Measurements from ENCODE around the gene NRP1. TPM values are rescaled to one million over a fixed set of nuclear protein-coding genes. Genes with fewer than 3 reads are reported as not detected.

Gene NRP1
- total RNA-seq, 1 experiment from 2014 or later = 9.1 TPM

DNA sequence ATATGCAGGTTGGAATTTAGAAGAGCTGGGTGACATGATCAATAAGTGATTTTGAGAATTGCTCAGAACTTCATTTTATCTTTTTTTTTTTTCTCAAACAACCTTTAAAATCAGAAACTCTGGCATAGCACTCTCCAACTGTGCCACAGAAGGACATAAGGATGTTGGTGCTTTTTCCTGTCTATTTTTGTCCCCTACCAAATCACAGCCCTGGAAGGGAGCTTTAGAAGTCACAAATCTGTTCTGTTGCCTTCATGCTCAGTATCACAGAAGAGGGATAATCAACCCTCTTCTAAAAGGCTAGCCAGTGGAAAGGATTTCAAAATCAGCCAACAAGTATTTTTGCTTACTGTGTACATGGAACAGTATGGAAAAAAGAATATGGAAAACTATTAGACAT is 14.8 kb upstream of the NRP1 start:
- DNase-seq (ENCODE audit: low spot score) = no peak

DNA sequence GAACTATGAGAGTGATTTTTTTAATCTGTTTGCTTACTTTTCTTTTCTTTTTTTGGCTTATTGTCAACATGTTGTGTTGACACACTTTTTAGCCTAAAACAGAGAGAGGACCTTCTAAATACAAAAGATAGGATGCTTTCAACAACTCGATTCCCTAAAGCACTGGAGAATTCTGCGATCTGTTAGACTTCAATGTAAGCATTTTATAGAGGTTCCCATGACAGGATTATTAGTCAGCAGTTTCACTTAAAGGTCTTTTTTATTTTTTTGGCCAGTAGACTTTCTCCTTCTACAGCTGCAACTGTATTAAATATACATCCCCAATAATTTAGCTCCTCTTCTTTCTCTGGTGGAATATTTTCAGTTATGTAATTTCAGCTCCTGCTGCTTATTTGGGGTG is 12.7 kb upstream of the NRP1 start:
- DNase-seq (ENCODE audit: low spot score) = no peak

DNA sequence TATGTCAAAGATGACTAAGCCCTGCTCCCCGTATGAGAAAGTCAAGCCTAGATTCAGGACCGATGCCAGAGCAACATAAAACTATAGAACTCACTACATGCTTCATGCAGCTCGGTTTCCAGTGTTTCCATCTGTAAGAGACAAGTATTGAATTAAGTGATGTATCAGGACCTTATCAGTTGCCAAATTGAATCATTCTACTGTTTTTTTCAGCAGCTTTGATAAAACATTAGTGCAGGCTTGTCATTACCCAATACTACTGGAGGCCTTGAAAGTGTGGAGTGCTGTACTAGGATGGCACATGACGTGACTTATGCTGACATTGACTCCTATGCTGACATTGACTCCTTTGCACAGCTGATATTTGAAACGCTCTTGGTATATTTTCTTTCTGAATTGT is 10.8 kb upstream of the NRP1 start:
- no peak for DNase-seq (ENCODE audit: low spot score)

DNA sequence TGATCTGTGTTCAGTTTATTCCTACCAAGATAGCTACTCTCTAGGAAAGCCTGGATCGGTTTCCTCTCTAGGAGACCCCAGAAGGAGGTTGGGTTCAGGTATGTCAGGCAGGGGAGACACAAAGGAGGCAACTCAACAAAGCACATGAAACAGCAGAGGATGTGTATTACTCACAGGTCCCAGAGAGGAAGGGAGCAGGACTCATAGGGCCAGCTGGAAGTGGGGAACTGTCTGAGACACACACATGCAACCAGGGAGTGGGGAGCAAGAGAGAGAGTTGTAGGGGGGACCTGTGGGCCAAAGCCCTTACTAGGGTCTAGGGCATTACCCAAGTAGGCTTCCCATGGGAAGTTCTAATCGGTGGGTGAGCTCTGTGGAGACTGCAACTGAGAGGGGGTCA is 10.2 kb upstream of the NRP1 start:
- DNase-seq (ENCODE audit: low spot score) = no peak

DNA sequence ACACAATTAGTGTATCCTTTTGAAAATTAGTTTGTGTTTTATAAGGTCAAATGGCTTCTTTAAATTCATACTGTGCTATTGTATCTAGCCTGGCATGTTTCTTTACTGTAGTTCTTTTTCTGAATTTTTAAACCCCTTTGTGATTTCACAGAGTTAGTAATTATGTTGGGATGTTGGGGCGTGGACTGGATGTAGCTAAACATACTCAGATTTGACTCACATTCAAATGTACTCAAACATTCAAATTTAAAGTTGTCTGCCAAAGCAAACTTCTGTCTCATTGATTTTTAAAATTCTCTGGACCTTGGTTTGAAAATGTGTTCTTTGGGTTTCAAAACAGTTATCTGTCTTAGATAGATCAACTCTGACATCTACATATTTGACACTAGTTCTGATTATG is 7.2 kb upstream of the NRP1 start:
- no peak for DNase-seq (ENCODE audit: low spot score)

DNA sequence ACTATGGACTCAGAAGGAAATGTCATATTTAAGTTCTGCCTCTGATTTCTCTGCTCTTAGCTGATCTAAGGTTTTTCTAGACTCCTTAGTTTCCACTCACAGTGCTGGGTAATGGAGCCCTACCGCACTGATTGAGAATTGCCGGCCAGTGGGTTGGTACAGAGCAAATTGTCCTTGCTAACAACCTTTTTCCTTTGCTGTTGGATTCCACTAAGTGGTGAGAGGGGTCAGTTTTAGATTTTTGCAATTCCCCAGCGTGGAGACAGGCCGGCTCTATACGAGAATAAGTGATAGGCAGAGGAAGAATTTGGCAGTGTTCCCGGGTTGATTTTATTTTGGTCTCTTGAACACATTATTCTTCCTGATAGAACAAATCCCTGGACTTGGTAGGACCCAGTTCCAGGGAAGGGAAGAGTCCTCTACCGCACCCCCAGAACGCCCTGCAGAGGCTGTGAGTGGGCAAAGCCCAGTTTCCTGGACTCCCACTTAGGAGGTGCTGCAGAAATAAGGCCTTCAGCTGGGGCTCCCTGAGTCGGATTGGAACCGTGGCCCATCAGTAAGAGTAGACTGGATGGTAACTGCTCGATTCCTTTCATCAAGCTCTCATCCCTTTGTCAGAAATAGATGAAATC is 3.0 kb upstream of the NRP1 start:
- DNase-seq (ENCODE audit: low spot score) = no peak

DNA sequence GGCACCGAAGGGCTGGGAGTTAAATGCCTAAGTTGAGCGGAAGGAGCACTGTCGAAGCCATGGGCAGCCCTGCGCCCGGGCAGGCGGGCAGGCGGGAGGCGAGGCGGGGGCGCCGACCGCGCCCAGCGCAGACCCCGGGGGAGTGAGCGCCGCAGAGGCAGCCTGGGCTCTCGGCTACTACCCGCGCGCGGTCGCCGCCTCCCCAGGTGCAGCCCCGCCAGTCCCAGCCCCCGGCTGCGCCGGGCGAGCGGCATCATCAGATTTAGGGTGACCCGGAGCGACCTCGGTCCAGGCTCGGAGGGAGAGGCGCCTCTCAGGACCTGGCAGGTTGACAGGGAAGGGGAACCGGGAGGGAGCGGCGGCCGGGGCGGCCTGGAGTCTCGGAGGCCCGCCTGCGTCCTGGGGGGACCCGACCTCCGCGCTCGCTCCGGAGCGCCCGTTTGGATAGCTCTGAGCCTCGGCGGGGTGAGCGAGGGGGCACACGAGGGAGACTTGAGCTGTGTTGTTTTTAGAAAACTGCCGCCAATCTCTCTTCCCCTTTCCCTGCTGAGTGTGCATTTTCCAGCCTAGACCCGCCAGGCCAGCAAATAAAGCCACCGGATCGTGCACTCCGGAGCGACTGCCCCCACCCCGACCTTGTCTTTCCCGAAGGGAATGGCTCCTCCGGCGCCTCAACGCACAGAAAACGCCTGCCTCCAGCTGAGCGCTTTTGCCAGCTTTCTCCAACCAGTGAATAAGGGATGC is 2.3 kb upstream of the NRP1 start:
- DNase-seq (ENCODE audit: low spot score) = no peak

DNA sequence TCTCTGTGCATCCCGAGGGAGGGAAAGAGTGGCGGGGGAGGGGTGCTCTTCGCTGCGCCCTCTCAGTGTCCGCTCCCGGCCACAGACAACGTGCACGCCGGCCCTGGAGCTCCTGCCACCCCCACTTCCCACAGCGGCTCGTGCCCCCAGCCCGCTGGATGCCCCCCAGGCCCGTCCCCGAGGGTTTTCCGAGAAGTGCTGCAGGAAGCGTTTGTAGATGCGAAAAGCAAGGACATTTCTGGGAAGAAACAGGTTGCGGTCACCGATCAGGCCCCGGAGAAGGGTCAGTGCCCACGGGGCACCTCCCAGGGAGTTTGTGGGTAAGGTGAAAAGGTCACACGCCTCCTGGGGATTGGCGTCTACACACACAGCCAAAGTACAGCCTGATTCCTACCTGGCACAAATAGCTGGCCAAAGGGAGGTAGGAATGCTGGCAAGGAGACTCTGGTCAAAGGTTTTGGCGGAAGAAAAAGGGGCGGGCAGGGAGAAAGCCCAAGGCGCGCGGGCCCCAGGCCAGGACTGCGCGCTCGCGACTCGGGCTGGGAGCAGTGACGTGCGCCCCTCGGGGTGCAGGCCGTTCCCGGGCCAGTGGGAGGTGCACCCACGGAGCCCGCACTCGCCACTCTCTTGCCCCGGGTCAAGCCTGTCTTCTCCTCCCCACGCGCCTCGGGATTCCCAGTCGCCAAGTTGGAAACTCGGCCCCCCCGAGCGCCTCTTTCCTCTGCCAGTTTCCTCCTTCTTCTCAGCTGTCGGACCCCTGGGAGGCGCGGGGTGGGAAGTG is 1.5 kb upstream of the NRP1 start:
- peak; percentile 79 for DNase-seq (ENCODE audit: low spot score)

DNA sequence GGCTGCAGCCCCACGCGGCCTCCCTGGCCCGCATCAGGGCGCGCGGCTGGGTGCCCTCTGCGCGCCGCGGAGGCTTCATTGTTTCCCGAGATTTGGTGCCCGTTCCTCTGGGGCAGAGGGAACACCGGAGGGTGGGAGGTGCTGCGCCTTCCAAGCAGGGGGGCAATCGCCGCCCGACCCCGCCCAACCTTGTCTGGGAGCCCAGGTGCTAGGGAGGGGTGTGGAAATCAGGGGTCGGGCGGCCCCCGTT is 1.0 kb upstream of the NRP1 start:
- DNase-seq (ENCODE audit: low spot score) = no peak

DNA sequence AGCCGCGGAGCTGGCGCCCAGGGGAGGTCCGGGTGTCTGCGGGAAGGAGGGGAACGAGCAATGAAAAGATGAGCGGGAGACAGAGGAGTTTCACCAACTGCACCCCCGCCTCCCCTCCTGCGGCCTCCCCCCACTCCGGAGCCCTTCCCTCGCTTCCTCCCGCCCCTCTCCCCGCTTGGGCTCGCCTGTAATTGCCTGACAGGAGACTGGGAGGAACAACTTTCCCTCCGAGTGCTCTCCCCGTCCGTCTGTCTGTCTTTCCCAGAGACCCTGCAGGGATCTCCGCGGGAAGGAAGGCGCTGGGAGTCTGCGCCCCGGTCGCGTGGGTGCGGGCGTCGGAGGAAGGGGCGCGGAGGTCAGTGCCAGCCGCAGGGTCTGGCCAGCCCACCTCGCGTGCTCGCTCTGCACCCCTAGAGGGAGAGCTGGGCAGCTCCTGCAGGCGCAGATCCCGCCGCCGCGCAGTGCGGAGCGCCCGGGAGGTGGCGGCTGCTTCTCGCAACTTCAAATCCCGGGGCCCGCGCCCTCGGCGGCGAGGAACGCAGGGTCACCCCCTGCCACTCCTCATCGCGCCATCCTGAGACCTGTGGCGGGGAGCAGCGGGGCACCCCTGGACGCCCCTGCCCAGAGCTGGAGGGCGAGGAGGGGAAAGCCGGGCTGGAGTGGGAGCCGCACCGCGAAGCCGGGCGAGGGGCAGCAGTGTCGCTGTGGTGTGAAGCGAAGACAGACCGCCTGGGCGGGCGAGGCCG is 511 bp upstream of the NRP1 start:
- DNase-seq (ENCODE audit: low spot score) = peak; percentile 79

DNA sequence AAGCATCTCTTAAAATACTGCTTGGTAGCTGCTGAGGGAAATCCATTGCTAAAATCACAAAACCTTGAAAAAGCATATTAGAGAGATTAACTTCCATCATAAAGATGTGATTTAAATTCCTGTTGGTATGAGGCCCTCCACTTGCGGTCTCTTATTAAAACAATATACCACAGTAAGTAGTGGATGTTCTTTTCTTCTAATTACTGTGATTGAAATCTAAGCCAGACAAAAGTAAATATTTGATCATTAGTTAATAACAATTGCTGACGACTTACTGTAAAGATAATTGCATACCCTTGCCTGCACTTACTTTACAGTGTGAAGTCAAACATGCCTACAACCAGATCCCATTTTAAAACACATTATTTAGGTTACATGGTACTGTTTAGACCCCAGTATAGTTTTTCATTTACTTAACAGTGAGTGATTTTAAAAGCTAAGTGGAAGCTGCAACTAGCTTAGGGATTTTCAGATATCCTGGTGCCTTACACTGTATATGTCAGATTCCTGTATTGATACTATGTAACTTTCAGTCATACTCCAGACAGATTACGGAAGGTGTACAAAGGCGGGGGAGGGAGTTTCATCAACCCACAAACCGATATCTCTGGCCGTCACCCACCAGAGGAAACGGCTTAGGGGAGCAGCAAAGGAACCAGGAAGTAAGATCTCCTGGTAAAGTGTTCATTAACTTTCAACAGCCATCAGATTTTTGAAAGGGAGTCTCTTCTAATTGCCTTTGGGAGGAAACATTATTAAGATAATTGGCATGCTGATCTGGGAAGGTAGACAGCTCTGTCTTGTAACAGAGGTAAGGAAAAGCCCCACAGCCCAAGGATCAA is 986 bp downstream of the NRP1 start:
- peak; percentile 57 for DNase-seq (ENCODE audit: low spot score)

DNA sequence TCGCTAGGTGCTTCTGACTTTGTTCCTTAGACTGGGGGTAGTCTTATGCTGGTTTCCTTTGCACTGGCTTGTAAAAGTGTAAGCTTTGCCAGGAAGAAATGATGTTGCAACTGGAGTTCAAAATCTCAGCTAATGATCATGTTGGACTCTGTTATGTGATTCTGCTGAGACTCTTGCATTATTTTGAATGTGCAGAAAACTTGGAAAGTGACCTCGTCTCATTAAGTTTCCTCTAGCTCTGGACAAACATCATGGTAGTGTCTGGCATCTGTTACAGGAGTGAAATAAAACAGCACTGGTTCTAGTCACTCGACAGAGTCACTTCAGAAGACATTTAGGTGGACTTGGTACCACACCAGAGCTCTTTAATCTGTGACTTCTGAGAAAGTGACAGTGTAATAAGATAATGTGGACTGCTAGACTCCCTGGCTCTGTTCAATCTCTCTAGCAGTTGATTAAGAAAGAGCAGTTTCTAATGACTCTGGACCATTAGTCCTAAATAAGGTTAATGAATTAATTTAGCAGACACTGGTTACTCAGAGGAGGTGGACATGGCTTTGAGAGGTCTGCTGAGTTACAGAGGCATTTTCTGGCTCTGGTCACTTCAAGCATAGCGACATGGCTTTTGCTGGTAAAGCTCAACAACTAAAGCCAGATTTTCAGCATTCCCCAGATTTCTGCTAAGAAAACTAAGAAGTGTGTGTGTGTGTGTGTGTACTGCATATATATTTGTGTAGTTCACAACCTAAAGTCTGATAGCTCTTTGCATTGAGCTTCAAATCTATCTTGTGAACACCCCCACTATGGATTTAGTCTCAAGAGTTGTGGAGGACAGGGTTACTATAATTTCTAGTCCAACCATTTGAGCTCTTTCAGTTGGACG is 2.0 kb downstream of the NRP1 start:
- DNase-seq (ENCODE audit: low spot score) = peak; percentile 32

DNA sequence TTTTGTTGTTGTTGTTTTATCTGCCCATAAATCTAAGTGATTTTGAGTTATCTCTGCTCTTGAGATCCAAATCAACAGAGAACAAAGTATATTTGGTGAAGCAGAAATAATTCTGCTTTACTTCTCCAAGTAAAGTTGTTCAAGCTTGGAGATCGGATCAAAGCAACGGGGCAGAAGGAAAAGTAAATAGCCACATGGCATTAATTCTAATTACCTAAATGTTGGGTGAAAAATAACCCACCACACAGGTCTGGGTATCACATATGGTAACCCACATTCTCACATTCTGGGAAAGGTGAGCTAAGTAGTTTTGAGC is 3.1 kb downstream of the NRP1 start:
- DNase-seq (ENCODE audit: low spot score) = no peak

DNA sequence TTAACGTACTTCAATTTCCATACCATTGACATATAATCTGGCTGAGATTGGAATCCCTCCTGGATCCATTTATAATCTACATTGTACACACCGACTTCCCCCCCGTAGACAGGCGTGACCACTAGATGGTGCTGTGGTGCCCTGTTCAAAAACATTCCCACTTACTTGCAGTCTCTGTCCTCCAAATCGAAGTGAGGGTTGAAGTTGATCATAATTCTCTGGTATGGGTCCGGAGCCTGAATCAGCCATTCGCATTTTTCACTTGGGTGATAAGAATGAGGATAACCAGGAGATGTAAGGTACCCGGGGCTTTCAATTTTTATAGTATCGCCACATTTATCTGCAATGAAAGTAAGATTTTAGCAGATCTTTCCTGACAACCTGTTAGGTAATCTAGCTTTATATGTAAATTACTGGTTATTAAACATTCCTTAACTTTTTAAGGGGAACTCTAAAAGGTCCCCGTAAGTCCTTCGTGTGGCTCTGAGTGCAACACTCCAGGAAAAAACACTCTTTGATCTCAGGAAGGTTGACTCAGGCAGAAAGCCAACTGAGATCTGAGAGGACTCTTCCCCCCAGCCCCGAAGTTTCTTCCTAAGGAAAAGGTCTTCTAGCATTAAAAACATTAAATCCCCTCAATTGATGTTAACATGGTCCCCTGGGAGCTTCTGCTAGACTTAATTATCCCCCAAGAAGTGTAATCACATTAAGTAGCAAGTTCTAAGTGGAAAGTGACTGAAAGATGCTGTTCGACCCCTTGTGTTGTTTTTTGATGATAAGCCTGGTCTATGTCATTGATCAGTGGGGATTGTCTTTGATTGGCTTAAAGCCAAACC is 3.7 kb downstream of the NRP1 start:
- peak; percentile 89 for DNase-seq (ENCODE audit: low spot score)

DNA sequence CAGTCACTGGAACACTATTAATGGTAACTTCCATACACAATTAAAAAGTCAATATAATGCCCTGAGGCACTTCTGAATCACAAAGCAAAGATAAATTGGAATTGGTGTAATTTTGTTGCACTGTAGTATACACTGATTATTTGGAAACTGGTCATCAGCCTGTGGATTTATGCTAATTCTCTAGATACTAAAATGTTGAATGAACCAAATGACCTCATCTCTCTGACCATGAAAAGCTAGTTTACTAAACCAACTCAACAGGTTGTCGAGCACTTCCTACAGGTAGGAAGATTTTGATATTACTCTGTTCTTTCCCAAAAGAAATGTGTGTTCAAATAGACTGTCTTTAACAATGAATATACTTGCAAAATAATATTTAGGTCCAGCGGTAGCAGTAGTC is 5.3 kb downstream of the NRP1 start:
- no peak for DNase-seq (ENCODE audit: low spot score)

DNA sequence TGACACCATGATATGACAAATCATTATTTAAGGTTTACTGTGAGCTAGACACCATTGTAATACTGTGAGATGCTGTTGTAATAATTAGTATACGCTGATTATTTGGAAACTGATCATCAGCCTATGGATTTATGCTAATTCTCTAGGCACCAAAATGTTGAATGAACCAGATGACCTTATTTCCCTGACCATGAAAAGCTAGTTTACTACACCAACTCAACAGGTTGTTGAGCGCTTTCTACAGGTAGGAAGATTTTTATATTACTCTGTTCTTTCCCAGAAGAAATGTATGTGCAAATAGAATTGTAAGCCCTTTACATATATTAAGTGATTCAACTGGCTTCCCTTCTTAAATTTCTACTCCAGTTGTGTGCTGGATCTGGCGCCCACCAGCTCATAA is 6.2 kb downstream of the NRP1 start:
- DNase-seq (ENCODE audit: low spot score) = no peak

DNA sequence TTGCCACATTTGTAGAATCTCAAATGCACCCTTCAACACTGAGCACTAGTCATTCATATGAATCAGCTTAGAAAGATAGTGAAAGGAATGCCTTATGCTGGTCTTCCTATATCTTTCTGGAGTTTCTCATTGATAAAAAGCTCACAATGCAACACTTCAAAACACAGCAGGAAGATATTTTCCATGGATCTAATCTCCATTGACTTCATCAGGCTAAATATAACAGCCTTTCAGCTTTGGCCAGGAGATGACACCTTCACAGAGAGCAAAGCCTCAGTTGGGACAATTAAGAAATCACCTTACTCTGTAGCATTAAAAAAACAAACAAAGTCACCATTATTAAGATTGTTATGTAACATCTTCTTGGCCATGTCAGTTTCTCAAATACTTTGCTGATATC is 6.7 kb downstream of the NRP1 start:
- peak; percentile 48 for DNase-seq (ENCODE audit: low spot score)

DNA sequence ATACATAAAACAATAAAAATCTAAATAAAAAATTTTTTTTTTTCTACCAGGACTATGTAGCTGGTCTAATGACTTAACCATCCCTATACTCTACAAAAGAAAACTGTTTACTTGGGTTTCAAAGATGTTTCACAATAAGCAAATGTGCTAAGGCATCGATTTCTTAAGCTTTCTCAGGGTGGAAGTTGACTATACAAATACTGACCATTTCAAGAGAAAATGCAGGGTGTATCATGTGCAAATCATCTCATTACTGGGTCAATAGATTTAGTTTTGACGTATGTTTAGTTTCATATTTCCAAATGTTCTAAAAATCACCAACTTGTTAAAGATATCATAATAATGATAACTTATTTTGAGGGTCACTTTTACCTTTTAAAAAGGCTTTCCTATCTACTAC is 7.5 kb downstream of the NRP1 start:
- no peak for DNase-seq (ENCODE audit: low spot score)

DNA sequence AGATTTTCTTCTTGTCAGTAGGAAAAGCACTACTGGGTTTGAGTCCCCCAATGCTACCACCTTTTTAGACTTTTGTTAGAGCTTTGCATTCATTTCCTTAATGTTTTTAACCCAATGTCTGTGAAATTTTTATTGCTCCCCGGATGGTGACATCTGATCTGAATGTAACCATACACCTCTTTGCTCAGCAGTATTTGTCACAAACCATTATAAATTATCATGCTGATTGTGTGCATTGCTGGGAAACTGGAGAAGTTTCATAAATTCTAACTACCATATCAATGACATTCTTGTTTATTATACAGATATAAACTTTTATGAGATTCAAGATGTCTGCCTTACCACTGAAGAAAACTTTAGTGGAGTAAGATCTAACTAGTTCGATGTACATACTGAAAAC is 8.5 kb downstream of the NRP1 start:
- no peak for DNase-seq (ENCODE audit: low spot score)

DNA sequence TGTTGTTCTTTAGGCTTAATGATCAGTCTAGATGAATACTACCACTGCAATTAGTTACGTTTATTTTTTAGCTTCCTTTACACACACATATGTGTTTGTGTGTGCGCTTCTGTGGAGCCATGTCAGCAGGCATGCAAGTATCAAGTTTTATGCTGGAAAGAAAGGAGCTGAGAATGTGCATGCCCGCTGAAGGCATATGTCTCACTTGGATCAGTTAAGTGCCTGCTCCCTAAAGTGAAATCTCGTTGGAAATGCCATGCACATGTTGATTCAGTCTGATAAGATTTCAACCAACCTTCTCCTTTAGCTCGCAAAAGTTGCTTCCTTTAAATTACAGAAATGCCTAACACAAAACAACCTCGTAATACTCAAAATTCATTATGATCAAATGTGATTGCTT is 10.7 kb downstream of the NRP1 start:
- DNase-seq (ENCODE audit: low spot score) = no peak
